ENCODE data around the gene TNFRSF6B. TPM values are rescaled to one million over a fixed set of nuclear protein-coding genes. Genes with fewer than 3 reads are reported as not detected.

Gene TNFRSF6B
- total and polyA plus RNA-seq, 5 donors from 2014 or later = not detected

- Mint-ChIP-seq H3K9me3 (no peaks in the 10 kb centered on the region), H3K4me3 (no peak overlapping the region), H3K36me3 (peaks cover 4% of the 10 kb centered on the region), H3K27me3 (no peaks in the 10 kb centered on the region), H3K27ac (no peak overlapping the region), H3K4me1 (peaks cover 0 to 20% (median 5%) of the 10 kb centered on the region in 4 donors)
- H3K4me1 ChIP-seq (ENCODE audit: control insufficient read depth, insufficient read depth, low read length, poor library complexity, severe bottlenecking) = peaks cover 18% of the 10 kb centered on the region
- no peaks in the 10 kb centered on the region for H3K9me3 ChIP-seq (ENCODE audit: control insufficient read depth in 2 of 2, low read length in 2 of 2)
- no peak overlapping the region for H3K4me3 ChIP-seq (ENCODE audit: low read depth, low read length)
- no peaks in the 10 kb centered on the region for H3K27me3 ChIP-seq (ENCODE audit: control insufficient read depth, insufficient read depth, low read length)
- DNase-seq = no peak
- no peak for ATAC-seq (ENCODE audit: low read depth in 2 of 2)
- H3K36me3 ChIP-seq (ENCODE audit: control insufficient read depth, insufficient read depth, low read length) = peaks cover 24% of the 10 kb centered on the region
- no peak overlapping the region for H3K27ac ChIP-seq (ENCODE audit: insufficient read depth, low read length, poor library complexity, severe bottlenecking)
These were observed 5.0 kb downstream of the TNFRSF6B start for GRCh38 chr20:63701329-63702035.

GRCh38 chr20:63702036-63702665 lies 5.7 kb downstream of the TNFRSF6B start:
- H3K9me3 Mint-ChIP-seq = no peaks in the 10 kb centered on the region
- ATAC-seq (ENCODE audit: low read depth in 2 of 2) (no peak), DNase-seq (no peak)
- H3K4me1 ChIP-seq (ENCODE audit: control insufficient read depth, insufficient read depth, low read length, poor library complexity, severe bottlenecking) = peaks cover 18% of the 10 kb centered on the region
- H3K27me3 ChIP-seq (ENCODE audit: control insufficient read depth, insufficient read depth, low read length) = no peaks in the 10 kb centered on the region
- peak overlapping the region in 1 of 3 donors; percentile 48 for H3K27ac Mint-ChIP-seq
- peaks cover 4% of the 10 kb centered on the region for H3K36me3 Mint-ChIP-seq
- peaks cover 24% of the 10 kb centered on the region for H3K36me3 ChIP-seq (ENCODE audit: control insufficient read depth, insufficient read depth, low read length)
- H3K4me3 ChIP-seq (ENCODE audit: low read depth, low read length) = no peak overlapping the region
- H3K4me1 Mint-ChIP-seq = peaks cover 5 to 24% (median 9%) of the 10 kb centered on the region in 4 donors
- no peak overlapping the region for H3K27ac ChIP-seq (ENCODE audit: insufficient read depth, low read length, poor library complexity, severe bottlenecking)
- H3K27me3 Mint-ChIP-seq = no peaks in the 10 kb centered on the region
- H3K9me3 ChIP-seq (ENCODE audit: control insufficient read depth in 2 of 2, low read length in 2 of 2) = no peaks in the 10 kb centered on the region
- no peak overlapping the region for H3K4me3 Mint-ChIP-seq

- Histone ChIP-seq H3K27ac (ENCODE audit: insufficient read depth, low read length, poor library complexity, severe bottlenecking) (no peak overlapping the region), H3K36me3 (ENCODE audit: control insufficient read depth, insufficient read depth, low read length) (peaks cover 24% of the 10 kb centered on the region), H3K27me3 (ENCODE audit: control insufficient read depth, insufficient read depth, low read length) (no peaks in the 10 kb centered on the region), H3K4me1 (ENCODE audit: control insufficient read depth, insufficient read depth, low read length, poor library complexity, severe bottlenecking) (peaks cover 15% of the 10 kb centered on the region), H3K9me3 (ENCODE audit: control insufficient read depth in 2 of 2, low read length in 2 of 2) (no peaks in the 10 kb centered on the region), H3K4me3 (ENCODE audit: low read depth, low read length) (no peak overlapping the region)
- no peak for ATAC-seq (ENCODE audit: low read depth in 2 of 2)
- Mint-ChIP-seq H3K27me3 (no peaks in the 10 kb centered on the region), H3K36me3 (peaks cover 4% of the 10 kb centered on the region), H3K4me3 (no peak overlapping the region), H3K4me1 (peaks cover 5 to 21% (median 9%) of the 10 kb centered on the region in 4 donors), H3K27ac (peak overlapping the region in 1 of 3 donors; percentile 20), H3K9me3 (no peaks in the 10 kb centered on the region)
- DNase-seq = no peak
These were observed 6.5 kb downstream of the TNFRSF6B start for GRCh38 chr20:63702751-63703470.

GRCh38 chr20:63703471-63703975 lies 7.1 kb downstream of the TNFRSF6B start:
- Mint-ChIP-seq H3K27ac (no peak overlapping the region), H3K36me3 (peaks cover 4% of the 10 kb centered on the region), H3K4me3 (no peak overlapping the region), H3K9me3 (no peaks in the 10 kb centered on the region), H3K27me3 (no peaks in the 10 kb centered on the region), H3K4me1 (peaks cover 5 to 23% (median 9%) of the 10 kb centered on the region in 4 donors)
- H3K4me1 ChIP-seq (ENCODE audit: control insufficient read depth, insufficient read depth, low read length, poor library complexity, severe bottlenecking) = peaks cover 18% of the 10 kb centered on the region
- no peak overlapping the region for H3K27ac ChIP-seq (ENCODE audit: insufficient read depth, low read length, poor library complexity, severe bottlenecking)
- ATAC-seq (ENCODE audit: low read depth in 2 of 2) = no peak
- DNase-seq = no peak
- peaks cover 24% of the 10 kb centered on the region for H3K36me3 ChIP-seq (ENCODE audit: control insufficient read depth, insufficient read depth, low read length)
- H3K4me3 ChIP-seq (ENCODE audit: low read depth, low read length) = no peak overlapping the region
- no peaks in the 10 kb centered on the region for H3K27me3 ChIP-seq (ENCODE audit: control insufficient read depth, insufficient read depth, low read length)
- H3K9me3 ChIP-seq (ENCODE audit: control insufficient read depth in 2 of 2, low read length in 2 of 2) = no peaks in the 10 kb centered on the region

- DNase-seq = no peak
- Histone ChIP-seq H3K27ac (ENCODE audit: insufficient read depth, low read length, poor library complexity, severe bottlenecking) (no peak overlapping the region), H3K36me3 (ENCODE audit: control insufficient read depth, insufficient read depth, low read length) (peaks cover 27% of the 10 kb centered on the region), H3K4me1 (ENCODE audit: control insufficient read depth, insufficient read depth, low read length, poor library complexity, severe bottlenecking) (peaks cover 24% of the 10 kb centered on the region), H3K27me3 (ENCODE audit: control insufficient read depth, insufficient read depth, low read length) (no peaks in the 10 kb centered on the region), H3K4me3 (ENCODE audit: low read depth, low read length) (no peak overlapping the region), H3K9me3 (ENCODE audit: control insufficient read depth in 2 of 2, low read length in 2 of 2) (no peaks in the 10 kb centered on the region)
- no peak for ATAC-seq (ENCODE audit: low read depth in 2 of 2)
- peak overlapping the region; percentile 35 to 65 (median 38) for H3K4me3 Mint-ChIP-seq
- peaks cover 4% of the 10 kb centered on the region for H3K36me3 Mint-ChIP-seq
- H3K27ac Mint-ChIP-seq = peak overlapping the region in 1 of 3 donors; percentile 48
- H3K4me1 Mint-ChIP-seq = peaks cover 5 to 29% (median 9%) of the 10 kb centered on the region in 4 donors
- H3K9me3 Mint-ChIP-seq = no peaks in the 10 kb centered on the region
- no peaks in the 10 kb centered on the region for H3K27me3 Mint-ChIP-seq
These were observed 7.7 kb downstream of the TNFRSF6B start for GRCh38 chr20:63703976-63704748.

GRCh38 chr20:63704749-63705117 lies 8.3 kb downstream of the TNFRSF6B start:
- Mint-ChIP-seq H3K9me3 (no peaks in the 10 kb centered on the region), H3K4me3 (peak overlapping the region in 2 of 4 donors; percentile 35 to 44), H3K36me3 (peaks cover 4% of the 10 kb centered on the region), H3K27ac (peak overlapping the region in 1 of 3 donors; percentile 42), H3K4me1 (peaks cover 5 to 34% (median 9%) of the 10 kb centered on the region in 4 donors), H3K27me3 (no peaks in the 10 kb centered on the region)
- Histone ChIP-seq H3K27me3 (ENCODE audit: control insufficient read depth, insufficient read depth, low read length) (no peaks in the 10 kb centered on the region), H3K27ac (ENCODE audit: insufficient read depth, low read length, poor library complexity, severe bottlenecking) (no peak overlapping the region), H3K4me3 (ENCODE audit: low read depth, low read length) (no peak overlapping the region), H3K36me3 (ENCODE audit: control insufficient read depth, insufficient read depth, low read length) (peaks cover 31% of the 10 kb centered on the region), H3K9me3 (ENCODE audit: control insufficient read depth in 2 of 2, low read length in 2 of 2) (no peaks in the 10 kb centered on the region), H3K4me1 (ENCODE audit: control insufficient read depth, insufficient read depth, low read length, poor library complexity, severe bottlenecking) (peaks cover 30% of the 10 kb centered on the region)
- DNase-seq (no peak), ATAC-seq (ENCODE audit: low read depth in 2 of 2) (no peak)
